Activated CD4-positive, alpha-beta T cell treated with anti-CD3 and anti-CD28 coated beads for 1 hour (primary cell): ENCODE results near the gene HOXD3.

Experiments used
- DNase-seq: peaks from one replicate; pipeline ENCODE4 v3.0.0-alpha.2; 2020

Gene HOXD3

GRCh38 chr2:176135035-176135440, 22.1 kb upstream of the HOXD3 start:
- no peak for DNase-seq

- no peak for DNase-seq
Observed at GRCh38 chr2:176136374-176137251, 20.5 kb upstream of the HOXD3 start.

- no peak for DNase-seq
Observed at GRCh38 chr2:176137252-176137580, 19.9 kb upstream of the HOXD3 start.

- no peak for DNase-seq
Observed at GRCh38 chr2:176137906-176138305, 19.2 kb upstream of the HOXD3 start.

- no peak for DNase-seq
Observed at GRCh38 chr2:176138526-176138922, 18.6 kb upstream of the HOXD3 start.

DNA sequence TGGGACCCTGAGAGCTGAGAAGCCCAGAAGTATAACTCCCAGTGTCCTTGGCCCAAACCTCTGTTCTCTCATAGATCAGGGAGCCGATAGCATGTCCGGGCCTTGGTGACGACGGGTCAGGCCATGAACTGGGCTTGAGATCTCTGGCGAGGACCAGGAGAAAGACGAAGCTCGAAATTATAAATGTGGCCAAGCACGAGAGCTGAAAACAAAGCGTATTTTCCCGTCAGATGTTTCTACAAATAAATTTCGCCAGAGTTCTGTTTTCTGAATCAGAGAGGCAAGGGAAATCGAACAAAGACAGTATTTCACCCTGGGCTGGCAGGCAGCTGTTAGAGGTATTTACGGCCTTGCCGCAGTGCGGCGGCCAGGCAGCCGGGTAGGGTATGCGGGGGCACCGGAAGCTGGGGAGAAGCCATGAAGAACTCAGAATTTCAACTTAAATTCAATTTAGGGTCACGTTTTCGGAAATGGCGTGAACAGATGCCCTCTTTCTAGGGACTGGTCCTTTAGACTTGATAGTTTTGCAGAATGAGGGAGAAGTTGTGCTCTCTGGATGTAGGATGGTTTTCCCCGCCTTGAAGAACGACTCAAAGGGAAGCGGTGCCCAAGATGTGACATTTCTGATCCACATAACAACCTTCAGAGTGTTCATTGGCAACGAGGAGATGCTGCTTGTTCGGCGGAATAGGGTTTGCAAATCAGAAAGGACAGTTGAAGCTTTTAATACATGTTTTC, 18.0 kb upstream of the HOXD3 start:
- DNase-seq = no peak

DNA sequence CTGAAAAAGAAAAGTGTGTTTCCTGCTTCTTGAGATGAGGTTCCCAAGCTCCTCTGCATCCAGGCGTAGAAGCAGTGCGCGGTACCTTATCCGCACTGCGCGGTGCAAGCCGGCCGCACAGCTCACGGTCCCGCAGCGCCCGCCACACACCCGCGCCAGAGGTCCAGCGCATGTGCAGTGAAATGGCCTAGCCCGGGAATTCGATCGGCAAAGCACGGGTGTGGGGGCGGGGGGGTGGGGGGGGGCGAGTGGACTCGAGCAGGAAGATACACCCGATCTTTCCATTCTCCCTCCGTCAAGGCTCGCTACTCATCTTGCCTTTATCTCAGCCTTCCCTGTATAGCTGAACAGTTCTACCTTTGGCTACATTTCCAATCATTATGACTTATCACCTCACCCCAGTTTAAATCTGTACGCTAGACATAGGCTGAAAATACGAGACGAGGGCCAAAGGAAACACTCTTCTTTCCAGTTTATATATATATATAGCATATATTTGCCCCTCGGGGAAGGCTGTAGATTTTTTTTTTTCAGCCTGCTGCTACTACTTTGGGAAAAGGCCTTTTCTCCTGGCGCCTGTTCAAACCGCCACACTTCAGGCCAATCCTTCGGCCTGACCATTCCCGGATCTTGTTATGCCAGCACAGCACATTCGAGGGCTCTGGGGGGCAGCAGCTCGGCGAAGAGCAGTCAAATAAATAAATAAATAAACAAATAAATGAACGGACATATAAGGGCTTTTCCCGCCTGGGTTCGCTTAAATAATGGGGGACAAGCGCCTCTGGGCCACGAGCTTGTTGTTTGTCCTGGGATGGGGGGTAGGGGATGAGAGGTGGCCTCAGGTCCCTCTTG, 17.2 kb upstream of the HOXD3 start:
- DNase-seq = no peak

GRCh38 chr2:176140513-176141317, 16.4 kb upstream of the HOXD3 start:
- peak; percentile 34 for DNase-seq

GRCh38 chr2:176142281-176142680, 14.8 kb upstream of the HOXD3 start:
- no peak for DNase-seq

DNA sequence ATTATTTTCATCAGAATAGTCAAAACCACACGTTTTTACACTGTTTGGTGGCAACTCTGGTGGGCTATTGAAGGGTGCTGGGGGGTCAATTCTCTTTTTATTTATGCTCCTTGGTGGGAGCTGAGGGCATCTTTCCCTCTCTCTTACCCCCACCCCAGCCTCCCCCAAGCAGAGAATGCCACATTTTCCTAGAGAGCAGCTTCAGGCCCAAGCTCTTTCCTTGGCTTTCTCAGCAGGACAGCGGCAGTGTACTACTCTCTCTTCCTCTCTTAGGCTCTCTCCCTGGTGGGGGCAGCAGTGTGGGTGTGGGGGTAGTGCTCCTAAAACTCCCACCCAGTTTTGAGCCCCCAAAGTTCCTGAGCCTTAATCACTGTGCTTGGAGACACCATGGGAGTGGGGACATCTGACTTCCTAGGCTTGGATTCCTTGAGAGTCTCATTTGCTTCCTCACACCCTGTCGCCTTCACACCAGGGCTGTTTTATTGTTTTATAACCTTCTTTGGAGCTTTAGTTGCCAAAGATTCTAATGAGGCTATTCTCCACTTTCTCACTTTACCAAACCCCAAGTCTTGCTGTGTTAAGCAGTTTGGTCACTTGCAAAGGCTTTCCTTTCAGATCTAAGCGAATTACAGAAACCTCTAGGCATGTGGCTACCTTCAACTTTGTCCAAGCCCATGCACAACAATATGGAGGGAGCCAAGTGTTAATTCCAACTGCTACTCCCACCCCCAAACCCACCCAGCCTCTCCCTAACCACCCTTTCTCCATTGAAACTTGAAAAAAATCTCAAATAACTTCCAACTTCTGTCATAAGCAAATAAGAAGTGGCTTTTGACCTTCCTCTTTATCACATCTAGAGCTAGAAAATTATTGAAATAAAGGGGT, 11.8 kb upstream of the HOXD3 start:
- DNase-seq = no peak

DNA sequence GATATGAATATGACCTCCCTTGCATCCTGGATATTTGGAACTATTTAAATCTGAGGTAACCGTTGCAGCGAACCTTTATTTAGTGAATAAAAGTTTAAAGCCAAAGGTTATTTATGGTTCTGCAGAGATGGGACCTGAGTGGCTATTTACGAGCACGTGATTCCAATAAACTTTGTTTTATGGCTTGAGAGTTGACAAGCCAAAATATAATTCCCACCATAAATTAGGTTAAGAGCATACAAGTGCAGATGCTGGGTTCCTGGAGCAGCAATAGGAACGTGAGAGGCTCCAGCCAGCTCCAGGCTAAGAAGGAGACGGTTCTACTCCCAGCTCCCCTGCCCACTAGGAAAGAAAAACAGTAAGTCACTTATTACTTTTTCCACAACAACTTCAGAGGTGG, 11.0 kb upstream of the HOXD3 start:
- DNase-seq = no peak

GRCh38 chr2:176146645-176147044, 10.5 kb upstream of the HOXD3 start:
- no peak for DNase-seq

DNA sequence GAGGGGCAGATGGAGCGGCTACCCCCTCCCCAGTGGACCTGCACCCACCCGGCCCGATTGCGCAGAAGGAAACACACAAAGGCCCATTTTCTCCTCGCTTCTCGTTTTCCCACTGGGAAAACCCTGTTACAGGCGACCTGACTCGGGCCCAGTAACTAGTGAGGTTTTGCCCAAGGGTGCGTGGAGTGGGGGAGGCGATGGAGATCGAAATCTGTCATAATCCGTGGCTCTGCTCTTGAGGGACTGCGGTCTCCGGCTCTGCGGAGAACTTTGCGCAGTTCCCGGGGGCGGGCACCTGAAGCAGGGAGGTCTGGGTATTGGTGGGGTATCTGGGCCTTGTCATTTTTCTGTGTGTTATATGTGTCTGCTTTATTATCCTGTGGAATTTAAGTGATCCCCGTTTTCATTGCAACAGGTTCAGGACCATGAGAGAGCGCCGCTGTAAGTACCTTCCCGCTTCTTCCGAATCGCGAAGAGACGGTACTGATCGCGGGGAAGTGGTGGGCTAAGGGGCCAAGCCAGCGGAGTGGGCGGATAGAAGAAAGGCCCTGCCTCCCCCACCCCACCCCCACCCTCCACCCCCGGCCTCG, 9.8 kb upstream of the HOXD3 start:
- no peak for DNase-seq

GRCh38 chr2:176147800-176148496, 9.2 kb upstream of the HOXD3 start:
- no peak for DNase-seq

- no peak for DNase-seq
Observed at GRCh38 chr2:176148751-176149421, 8.2 kb upstream of the HOXD3 start.

GRCh38 chr2:176149481-176149938, 7.6 kb upstream of the HOXD3 start:
- no peak for DNase-seq

- DNase-seq = no peak
Observed at GRCh38 chr2:176149939-176150583, 7.0 kb upstream of the HOXD3 start.

GRCh38 chr2:176150584-176151441, 6.3 kb upstream of the HOXD3 start:
- DNase-seq = no peak
